HG02884 (cell line): Measurements from ENCODE around the gene DXO.

Experiments used
- ATAC-seq: cut with Tn5 transposase; IDR thresholded peaks from one replicate; pipeline ENCODE4 v1.9.1; 2021; ENCODE audit warnings: mild to moderate bottlenecking, moderate library complexity; ENCODE audit not compliant: unreplicated experiment

The DXO gene

GRCh38 chr6:31958741-31959739, 12.9 kb downstream of the DXO start, which contains the start of the genes NELFE and SKIC2:
Gene NELFE, minus strand, starts transcription at chr6:31958971. Its CDS starts 525 bp downstream, at chr6:31958446.
Gene SKIC2, plus strand, starts transcription at chr6:31959175. Its CDS starts 18 bp downstream, at chr6:31959193.
- ATAC-seq = peak; percentile 98

GRCh38 chr6:31958412-31958740, 13.6 kb downstream of the DXO start:
- ATAC-seq = no peak

DNA sequence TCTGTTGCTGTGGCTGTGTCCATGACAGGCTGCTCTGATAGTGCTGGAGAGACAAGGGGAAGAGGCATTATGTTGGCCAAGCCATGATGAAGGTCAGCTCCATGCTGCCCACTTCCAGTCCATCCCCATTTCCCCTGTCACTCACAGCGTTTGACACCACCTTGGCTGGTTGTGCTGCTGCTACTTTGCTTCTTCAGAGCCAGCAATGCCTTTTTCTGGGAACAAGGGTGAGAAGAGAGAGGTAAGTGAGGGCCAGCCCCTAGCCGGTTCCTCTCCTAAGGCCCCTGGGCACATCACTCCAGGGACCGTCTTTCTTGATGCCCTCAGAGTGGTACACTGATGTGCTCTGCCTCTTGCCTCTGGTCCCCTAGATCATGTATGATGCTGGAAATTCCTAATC, 15.1 kb downstream of the DXO start:
- no peak for ATAC-seq

GRCh38 chr6:31954511-31954910, 17.4 kb downstream of the DXO start:
- no peak for ATAC-seq

GRCh38 chr6:31952890-31953289, 19.0 kb downstream of the DXO start:
- no peak for ATAC-seq

DNA sequence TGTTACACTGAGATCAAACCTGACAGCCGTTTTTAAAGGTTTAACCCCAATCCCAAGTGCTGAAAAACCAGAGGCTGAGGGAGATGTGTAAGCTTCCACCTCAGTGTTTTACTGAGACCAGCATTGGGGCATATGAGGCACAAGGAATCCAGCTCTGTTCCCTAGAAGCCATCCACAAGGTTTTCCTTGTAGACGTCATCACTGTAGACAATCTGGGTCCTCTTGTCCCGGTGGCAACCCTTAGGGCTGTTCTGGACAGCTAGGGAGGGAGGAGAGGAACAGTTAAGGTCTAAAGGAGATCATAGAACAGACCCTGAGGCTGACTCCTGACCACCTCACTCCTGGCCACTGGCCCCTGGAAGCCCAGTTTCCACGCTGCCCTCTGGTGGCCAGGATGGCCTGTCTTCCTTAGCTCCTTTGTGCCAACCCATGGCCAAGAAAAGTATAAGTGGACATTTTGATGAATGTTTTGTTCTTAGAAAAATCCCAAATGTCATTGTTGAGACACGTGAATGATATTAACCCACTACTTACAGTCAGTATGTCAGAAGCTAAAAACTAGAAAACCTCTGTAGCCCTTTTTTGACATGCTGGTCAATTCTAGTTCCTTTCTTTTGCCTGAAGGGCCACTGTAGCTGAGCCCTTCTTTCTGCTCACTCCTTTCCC, 19.7 kb downstream of the DXO start:
- ATAC-seq = no peak

- ATAC-seq = no peak
These were observed 21.9 kb downstream of the DXO start for GRCh38 chr6:31949926-31950548.

DNA sequence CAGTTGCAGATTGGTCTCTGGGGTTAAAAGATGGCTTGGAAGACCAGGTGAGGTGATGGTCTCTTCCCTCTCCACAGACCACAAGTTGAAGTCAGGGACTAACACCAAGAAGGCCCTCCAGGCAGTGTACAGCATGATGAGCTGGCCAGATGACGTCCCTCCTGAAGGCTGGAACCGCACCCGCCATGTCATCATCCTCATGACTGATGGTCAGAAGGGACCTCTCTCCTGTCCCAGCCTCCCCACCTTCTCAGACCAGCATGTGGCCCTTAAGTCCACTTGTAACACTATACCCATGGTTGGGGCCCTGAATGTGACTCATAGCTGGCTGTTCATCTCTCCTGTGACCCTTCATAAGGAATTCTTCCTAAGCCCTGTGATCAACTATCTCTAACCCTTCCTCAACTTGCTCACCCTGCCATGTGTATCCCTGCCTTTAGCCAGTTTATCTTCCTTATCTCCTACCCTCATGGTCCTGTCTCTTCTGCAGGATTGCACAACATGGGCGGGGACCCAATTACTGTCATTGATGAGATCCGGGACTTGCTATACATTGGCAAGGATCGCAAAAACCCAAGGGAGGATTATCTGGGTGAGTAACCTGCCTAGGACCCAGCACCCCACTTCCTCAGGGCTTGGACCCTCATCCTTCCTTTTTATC, 23.1 kb downstream of the DXO start:
- no peak for ATAC-seq

- ATAC-seq = no peak
These were observed 23.6 kb downstream of the DXO start for GRCh38 chr6:31948306-31948705.

GRCh38 chr6:31947864-31948263, 24.1 kb downstream of the DXO start:
- no peak for ATAC-seq

- no peak for ATAC-seq
These were observed 24.8 kb downstream of the DXO start for GRCh38 chr6:31947070-31947675.

- ATAC-seq = no peak
These were observed 25.5 kb downstream of the DXO start for GRCh38 chr6:31946370-31946885.

DNA sequence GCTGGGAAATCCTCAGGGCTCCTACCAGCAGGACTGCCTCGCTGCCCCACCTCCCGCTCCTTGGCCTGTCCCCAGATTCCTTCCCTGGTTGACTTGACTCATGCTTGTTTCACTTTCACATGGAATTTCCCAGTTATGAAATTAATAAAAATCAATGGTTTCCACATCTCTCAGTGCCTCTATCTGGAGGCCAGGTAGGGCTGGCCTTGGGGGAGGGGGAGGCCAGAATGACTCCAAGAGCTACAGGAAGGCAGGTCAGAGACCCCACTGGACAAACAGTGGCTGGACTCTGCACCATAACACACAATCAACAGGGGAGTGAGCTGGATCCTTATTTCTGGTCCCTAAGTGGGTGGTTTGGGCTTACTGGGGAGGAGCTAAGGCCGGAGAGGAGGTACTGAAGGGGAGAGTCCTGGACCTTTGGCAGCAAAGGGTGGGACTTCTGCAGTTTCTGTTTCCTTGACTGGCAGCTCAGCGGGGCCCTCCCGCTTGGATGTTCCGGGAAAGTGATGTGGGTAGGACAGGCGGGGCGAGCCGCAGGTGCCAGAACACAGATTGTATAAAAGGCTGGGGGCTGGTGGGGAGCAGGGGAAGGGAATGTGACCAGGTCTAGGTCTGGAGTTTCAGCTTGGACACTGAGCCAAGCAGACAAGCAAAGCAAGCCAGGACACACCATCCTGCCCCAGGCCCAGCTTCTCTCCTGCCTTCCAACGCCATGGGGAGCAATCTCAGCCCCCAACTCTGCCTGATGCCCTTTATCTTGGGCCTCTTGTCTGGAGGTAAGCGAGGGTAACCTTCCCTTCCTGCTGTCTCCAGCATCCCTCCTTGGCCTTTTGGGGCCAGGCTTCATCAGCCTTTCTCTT, 26.2 kb downstream of the DXO start, which contains the start of gene CFB:
Gene CFB (plus strand): TSS at position 589 of the 863 bp plus-strand sequence. CDS start 127 bp downstream, at position 716.
- ATAC-seq = no peak

- ATAC-seq = no peak
These were observed 26.8 kb downstream of the DXO start for GRCh38 chr6:31945154-31945506.

GRCh38 chr6:31943742-31944141, 28.2 kb downstream of the DXO start:
- no peak for ATAC-seq

GRCh38 chr6:31940256-31940664, 31.7 kb downstream of the DXO start:
- ATAC-seq = no peak

DNA sequence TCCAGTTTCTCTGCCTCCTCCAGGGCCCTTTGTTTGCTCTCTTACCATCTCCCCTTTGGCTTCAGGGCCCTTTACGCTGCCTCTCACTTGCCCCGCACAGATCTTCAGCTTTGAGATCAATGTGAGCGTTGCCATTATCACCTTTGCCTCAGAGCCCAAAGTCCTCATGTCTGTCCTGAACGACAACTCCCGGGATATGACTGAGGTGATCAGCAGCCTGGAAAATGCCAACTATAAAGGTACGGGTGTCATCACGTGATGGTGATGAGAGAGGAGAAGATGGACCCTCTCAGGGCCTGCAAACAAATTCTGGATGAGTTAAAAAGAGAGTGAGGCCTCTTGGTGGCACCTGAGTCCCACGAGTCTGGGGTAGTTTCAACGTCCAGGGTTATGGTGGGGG, 36.1 kb downstream of the DXO start:
- ATAC-seq = no peak

- no peak for ATAC-seq
These were observed 36.9 kb downstream of the DXO start for GRCh38 chr6:31935021-31935420.

- ATAC-seq = no peak
These were observed 38.4 kb downstream of the DXO start for GRCh38 chr6:31933537-31933936.
